ENCODE results near the gene THSD1.

GRCh38 chr13:52411629-52412028, 5.7 kb upstream of the THSD1 start:
- TF ChIP-seq CTCF (IDR thresholded peaks at IDR 0.05) (no peak), EZH2 (IDR thresholded peaks at IDR 0.05; ENCODE audit: borderline replicate concordance, insufficient read depth, low read depth, low read length, poor library complexity, severe bottlenecking) (no peak)

All from B cell (primary cell).